Fibroblast of pulmonary artery (primary cell): Measurements from ENCODE around the gene MYRFL.

Source experiments
- DNase-seq: peaks from one replicate; pipeline ENCODE4 v3.0.0-alpha.2; 2010; ENCODE audit warnings: low read depth
- H3K4me3 ChIP-seq: replicated peaks from 2 replicates; pipeline ENCODE4 v1.5.1; 2011; ENCODE audit warnings: low read depth, mild to moderate bottlenecking, control low read depth, low read length, moderate library complexity
- TF ChIP-seq, protein P1 (sequence below): IDR thresholded peaks from 2 replicates; pipeline ENCODE4 v1.5.1; 2011; ENCODE audit warnings: mild to moderate bottlenecking, control low read depth, low read length, inconsistent platforms; ENCODE audit errors: missing control alignments

MYRFL gene

DNA sequence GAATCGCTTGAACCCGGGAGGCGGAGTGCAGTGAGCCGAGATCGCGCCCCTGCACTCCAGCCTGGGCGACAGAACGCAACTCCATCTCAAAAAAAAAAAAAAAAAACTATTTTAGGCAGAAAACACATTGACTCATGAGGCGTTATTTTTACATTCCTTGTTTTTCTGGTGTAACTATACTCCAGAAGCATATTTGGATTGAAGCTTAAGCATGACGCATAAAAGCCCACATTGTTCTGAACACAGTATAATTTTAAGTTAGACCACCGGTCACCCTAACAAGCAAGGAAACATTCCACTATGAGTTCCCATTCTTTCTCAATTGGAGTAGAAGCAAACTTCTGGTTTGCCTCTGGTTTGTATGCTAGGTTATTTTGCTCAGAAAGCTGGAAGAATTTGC lies 173.0 kb downstream of the MYRFL start:
- TF ChIP-seq, protein P1, sequence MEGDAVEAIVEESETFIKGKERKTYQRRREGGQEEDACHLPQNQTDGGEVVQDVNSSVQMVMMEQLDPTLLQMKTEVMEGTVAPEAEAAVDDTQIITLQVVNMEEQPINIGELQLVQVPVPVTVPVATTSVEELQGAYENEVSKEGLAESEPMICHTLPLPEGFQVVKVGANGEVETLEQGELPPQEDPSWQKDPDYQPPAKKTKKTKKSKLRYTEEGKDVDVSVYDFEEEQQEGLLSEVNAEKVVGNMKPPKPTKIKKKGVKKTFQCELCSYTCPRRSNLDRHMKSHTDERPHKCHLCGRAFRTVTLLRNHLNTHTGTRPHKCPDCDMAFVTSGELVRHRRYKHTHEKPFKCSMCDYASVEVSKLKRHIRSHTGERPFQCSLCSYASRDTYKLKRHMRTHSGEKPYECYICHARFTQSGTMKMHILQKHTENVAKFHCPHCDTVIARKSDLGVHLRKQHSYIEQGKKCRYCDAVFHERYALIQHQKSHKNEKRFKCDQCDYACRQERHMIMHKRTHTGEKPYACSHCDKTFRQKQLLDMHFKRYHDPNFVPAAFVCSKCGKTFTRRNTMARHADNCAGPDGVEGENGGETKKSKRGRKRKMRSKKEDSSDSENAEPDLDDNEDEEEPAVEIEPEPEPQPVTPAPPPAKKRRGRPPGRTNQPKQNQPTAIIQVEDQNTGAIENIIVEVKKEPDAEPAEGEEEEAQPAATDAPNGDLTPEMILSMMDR: no peak
- no peak for DNase-seq
- no peak overlapping the region for H3K4me3 ChIP-seq

DNA sequence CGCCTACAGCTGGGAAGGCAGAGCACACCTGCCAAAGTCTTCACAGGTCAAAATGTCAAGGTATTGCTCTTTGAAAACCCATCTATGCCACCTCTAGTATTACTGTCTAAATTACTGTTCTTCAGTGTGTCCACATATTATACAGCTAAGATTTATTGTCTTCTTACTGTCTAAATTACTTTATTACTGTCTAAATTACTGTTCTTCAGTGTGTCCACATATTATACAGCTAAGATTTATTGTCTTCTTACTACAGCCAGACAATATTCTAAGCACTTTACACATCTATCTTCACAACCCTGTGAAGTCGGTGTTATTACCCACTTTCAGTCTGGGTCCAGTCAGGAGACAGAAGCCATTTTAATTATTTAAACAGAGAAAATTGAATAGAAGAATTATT lies 173.9 kb downstream of the MYRFL start:
- H3K4me3 ChIP-seq: no peak overlapping the region
- DNase-seq: no peak
- TF ChIP-seq, protein P1: no peak

DNA sequence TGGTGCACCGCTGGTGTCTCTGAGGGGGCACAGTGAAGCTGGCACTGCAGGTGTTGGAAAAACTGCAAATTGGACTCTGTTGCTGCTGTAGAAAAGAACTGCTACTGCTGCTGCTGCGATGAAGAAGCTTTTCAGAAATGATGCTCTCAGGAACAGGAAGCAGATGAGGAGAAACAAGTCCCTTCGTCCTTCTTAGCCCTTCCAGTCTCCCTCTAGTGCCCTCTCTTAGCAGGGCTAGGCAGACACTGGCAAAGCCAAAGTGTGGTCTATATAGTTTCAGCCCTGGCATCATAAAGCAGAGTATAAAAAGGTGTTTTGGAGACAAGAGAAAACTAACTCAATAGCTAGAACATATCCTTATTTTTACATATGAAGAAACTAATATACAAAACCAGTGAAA lies 174.5 kb downstream of the MYRFL start:
- no peak overlapping the region for H3K4me3 ChIP-seq
- TF ChIP-seq, protein P1: no peak
- DNase-seq: no peak

DNA sequence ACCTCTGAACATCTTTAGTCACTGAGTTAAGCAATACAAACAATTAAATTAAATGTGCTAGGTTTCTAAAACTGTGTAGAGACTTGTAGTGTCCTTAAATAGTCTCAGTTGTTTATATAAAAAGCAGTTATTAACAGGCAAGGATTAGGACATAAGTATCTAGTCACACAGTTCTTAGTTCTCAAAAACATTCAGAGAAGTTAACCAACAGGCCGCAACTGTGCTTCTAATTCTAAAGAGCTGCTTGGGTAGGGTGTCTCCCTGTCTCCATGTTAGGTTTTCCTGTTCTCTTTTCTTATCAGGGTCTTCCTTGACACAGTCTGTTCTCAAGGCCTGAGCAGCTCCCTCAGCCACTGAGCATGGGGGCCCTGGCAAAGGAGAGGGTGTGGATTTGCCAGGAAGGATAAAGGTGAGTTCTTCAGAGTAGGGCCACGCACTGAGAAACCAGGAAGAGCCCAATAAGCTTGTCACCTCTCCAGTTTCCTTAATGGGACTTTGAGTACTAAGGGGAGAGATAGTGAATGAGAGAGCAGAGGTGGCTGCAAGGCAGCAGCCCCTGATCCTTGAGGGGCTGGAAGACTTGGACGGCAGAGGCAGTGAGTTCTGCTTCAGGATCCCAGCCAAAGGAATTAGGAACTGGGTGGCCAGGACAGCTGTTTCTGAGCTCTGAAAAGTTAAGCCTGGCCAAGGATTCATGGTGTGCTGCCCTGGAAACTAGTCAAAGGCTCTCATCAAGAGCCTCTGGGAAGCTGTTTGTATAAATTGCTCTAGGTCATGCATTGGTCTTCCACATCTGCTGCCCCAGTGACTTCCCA lies 177.3 kb downstream of the MYRFL start:
- no peak for DNase-seq
- H3K4me3 ChIP-seq: no peak overlapping the region
- TF ChIP-seq, protein P1: no peak

DNA sequence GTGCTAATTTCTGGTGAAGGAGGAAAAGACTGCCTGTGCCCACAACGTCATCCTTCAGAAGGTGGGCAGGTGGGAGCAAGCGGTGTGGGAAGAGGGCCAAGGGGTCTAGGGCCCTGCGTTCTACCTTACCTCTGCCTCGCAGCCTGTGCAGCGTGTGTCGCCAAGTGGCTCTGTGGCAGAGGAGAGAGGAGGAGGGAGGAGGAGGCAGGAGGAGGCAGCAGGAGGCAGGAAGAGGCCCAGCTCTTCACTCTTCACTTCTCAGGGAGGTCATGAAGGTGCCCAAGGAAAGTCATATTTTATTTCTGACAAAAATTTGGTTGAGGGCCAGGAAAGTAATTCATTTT lies 177.9 kb downstream of the MYRFL start:
- DNase-seq: no peak
- TF ChIP-seq, protein P1: no peak
- no peak overlapping the region for H3K4me3 ChIP-seq

DNA sequence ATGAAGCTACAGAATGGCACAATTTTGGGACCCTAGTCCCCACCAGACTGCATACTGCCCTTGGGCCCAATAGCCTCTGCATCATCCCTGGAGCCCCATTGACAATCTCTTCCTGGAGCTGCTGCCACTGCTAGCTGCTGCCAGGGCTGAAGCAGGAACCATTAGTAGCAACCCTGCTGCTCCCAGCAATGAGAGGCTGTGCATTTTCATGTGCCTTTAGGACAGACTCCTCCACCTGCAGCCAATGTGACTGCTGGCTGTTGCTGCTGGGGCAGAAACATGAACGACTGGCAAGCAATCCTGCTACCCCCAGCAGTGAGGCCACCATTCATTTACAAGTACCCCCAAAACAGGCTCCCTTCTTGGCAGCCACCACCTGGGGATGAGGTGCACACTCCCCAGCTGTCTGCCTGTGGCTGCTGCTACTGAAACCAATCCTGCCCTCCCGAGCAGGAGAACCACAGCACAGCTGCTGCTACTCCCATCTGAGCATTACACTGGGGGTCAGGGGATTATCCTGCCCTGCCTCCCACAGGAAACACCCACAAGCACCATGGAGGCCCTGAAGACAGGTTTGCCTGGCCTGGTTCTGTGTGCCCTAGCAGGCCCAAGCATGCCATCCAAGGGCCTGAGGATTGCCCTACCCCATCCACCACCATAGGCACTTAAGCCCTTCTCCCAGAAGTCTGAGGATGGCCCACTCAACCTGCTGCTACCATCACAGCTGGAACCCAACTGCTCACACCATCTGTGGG lies 181.0 kb downstream of the MYRFL start:
- TF ChIP-seq, protein P1: no peak
- no peak for DNase-seq
- H3K4me3 ChIP-seq: no peak overlapping the region

DNA sequence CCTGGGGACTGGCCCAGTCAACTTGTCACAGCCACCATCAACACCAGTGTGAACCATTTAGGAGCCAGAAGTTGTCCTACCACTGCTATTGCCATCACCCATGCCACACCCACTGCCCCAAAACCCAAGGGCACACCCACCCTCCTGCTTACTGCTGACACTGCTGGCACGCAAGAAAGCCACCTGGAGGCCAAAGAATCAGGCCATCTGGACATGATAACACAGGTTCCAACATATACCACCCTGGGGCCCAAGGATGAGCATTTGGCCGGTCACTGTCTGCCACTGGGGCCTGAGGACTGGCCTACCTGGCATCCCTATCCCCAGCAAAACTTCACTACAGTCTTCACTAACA lies 181.6 kb downstream of the MYRFL start:
- no peak for DNase-seq
- TF ChIP-seq, protein P1: no peak
- no peak overlapping the region for H3K4me3 ChIP-seq
